A375 (cell line): Measurements from ENCODE around the gene SNAP25. TPM values are rescaled to one million over a fixed set of nuclear protein-coding genes. Genes with fewer than 3 reads are reported as not detected.

ENCODE experiments used
- small RNA-seq: library from RNA; depleted of rRNA; stranded (forward); fragments of <200 nt; gene quantifications from one replicate; pipeline ENCODE3, GENCODE V24; 2014
- total RNA-seq: library from RNA; depleted of rRNA; stranded (reverse); fragments of >200 nt; shearing (Covaris generic); gene quantifications from 2 replicates; pipeline ENCODE4 v1.2.3, GENCODE V29; 2014; rRNA removed

SNAP25 gene
- 0.34 and 0.64 TPM in 2 replicates for total RNA-seq

GRCh38 chr20:10218536-10219451 lies at the start of gene SNAP25:
Gene SNAP25 (plus strand): TSS chr20:10218830. CDS start chr20:10275492, 56,662 bp downstream.

Small RNA genes within 50 kb of the gene (small RNA-seq; reads per million reads assigned to genes)
- not detected for gene HIGD1AP15

Other genes starting within 250 kb of the SNAP25 start
- gene ANKEF1, start 183.8 kb upstream of the SNAP25 start, total RNA-seq, result 4.6 and 4.7 TPM in 2 replicates
- gene MKKS, start 215.4 kb downstream of the SNAP25 start, total RNA-seq, result 6.9 and 7.3 TPM in 2 replicates
- 4.3 and 4.6 TPM in 2 replicates for gene SLX4IP, start 216.5 kb downstream of the SNAP25 start, total RNA-seq